ENCODE data around the gene ZNF729. TPM values are rescaled to one million over a fixed set of nuclear protein-coding genes. Genes with fewer than 3 reads are reported as not detected.
"Not testable (repeated sequence)": the region's sequence is repeated elsewhere in the genome, so short reads cannot be mapped to it uniquely, and the experiment has no call there.

Gene ZNF729
- total RNA-seq, 4 donors from 2014 or later: not detected

- WGBS: 9% methylated on average over 7 of the region's 37 CpGs
- Histone ChIP-seq H3K27ac (replicated peaks in 1 of 4) (no peak overlapping the region), H3K9me3 (no peaks in the 10 kb centered on the region), H3K4me1 (no peaks in the 10 kb centered on the region), H3K36me3 (no peaks in the 10 kb centered on the region), H3K27me3 (peaks cover 0 to 12% (median 0%) of the 10 kb centered on the region in 4 donors), H3K4me3 (no peak overlapping the region)
- DNase-seq (ENCODE audit: extremely low spot score): peak; percentile 26
- intact Hi-C loops (cut with DNase I): no loop called here
- TF ChIP-seq EP300 (IDR thresholded peaks at IDR 0.05) (no peak), POLR2AphosphoS5 (IDR thresholded peaks at IDR 0.05) (no peak), POLR2A (IDR thresholded peaks at IDR 0.05; ENCODE audit: low read depth) (no peak), CTCF (IDR thresholded peaks at IDR 0.05) (no peak)
Measured at GRCh38 chr19:22261596-22261995, 24.6 kb upstream of the ZNF729 start.

GRCh38 chr19:22263121-22263520, 23.1 kb upstream of the ZNF729 start:
- DNase-seq (ENCODE audit: extremely low spot score): peak; percentile 57
- 85% methylated on average over 5 of the region's 5 CpGs for WGBS
- intact Hi-C loops (cut with DNase I): no loop called here
- no peak overlapping the region for H3K27ac ChIP-seq (replicated peaks in 1 of 4)
- no peak overlapping the region for H3K4me3 ChIP-seq
- no peaks in the 10 kb centered on the region for H3K36me3 ChIP-seq
- peaks cover 0 to 12% (median 0%) of the 10 kb centered on the region in 4 donors for H3K27me3 ChIP-seq
- H3K9me3 ChIP-seq: peaks cover 0 to 7% (median 0%) of the 10 kb centered on the region in 4 donors
- TF ChIP-seq POLR2AphosphoS5 (IDR thresholded peaks at IDR 0.05) (no peak), POLR2A (IDR thresholded peaks at IDR 0.05; ENCODE audit: low read depth) (no peak), EP300 (IDR thresholded peaks at IDR 0.05) (no peak), CTCF (IDR thresholded peaks at IDR 0.05) (no peak)
- H3K4me1 ChIP-seq: no peaks in the 10 kb centered on the region

- H3K27me3 ChIP-seq; intact Hi-C loops (cut with DNase I): not testable (repeated sequence)
- H3K9me3 ChIP-seq: peaks cover 0 to 15% (median 7%) of the 10 kb centered on the region in 4 donors
Measured at GRCh38 chr19:22321554-22321953, 35.3 kb downstream of the ZNF729 start.

DNA sequence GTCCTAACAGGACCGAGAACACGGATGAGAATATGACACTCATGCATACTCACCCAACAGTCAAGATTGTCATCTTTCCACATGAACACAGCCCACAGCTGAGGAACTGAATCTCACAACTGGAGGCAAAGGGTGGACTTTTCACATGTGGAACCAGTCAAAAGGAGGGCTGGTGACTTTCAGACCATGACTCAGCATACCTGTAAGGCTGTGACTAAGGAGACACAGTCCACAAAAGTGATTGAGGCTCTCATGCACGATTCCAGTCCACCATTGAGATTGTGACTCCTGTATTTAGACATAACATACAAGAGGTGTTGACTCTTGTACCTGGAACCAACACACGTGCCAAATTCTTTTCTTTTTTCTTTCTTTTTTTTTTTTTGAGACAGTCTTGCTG, 40.0 kb downstream of the ZNF729 start:
- no peaks in the 10 kb centered on the region for H3K4me1 ChIP-seq
- TF ChIP-seq POLR2A (IDR thresholded peaks at IDR 0.05; ENCODE audit: low read depth): no peak
- TF ChIP-seq EP300 (IDR thresholded peaks at IDR 0.05): no peak
- no peak for TF ChIP-seq POLR2AphosphoS5 (IDR thresholded peaks at IDR 0.05)
- no peak for TF ChIP-seq CTCF (IDR thresholded peaks at IDR 0.05)
- no peaks in the 10 kb centered on the region for H3K27me3 ChIP-seq
- H3K9me3 ChIP-seq: peaks cover 0 to 14% (median 3%) of the 10 kb centered on the region in 4 donors
- no peak overlapping the region for H3K27ac ChIP-seq (replicated peaks in 1 of 4)
- 81% methylated on average over 4 of the region's 4 CpGs for WGBS
- intact Hi-C loops (cut with DNase I): no loop called here
- H3K4me3 ChIP-seq: no peak overlapping the region
- DNase-seq (ENCODE audit: extremely low spot score): no peak
- no peaks in the 10 kb centered on the region for H3K36me3 ChIP-seq

More at GRCh38 chr19:22321554-22321953, 35.3 kb downstream of the ZNF729 start:
- not testable (repeated sequence) for DNase-seq (ENCODE audit: extremely low spot score); H3K27ac ChIP-seq (replicated peaks in 1 of 4); H3K4me3 ChIP-seq; H3K36me3 ChIP-seq; H3K4me1 ChIP-seq
- 89% methylated on average over 12 of the region's 27 CpGs for WGBS

- H3K4me1 ChIP-seq: no peaks in the 10 kb centered on the region
- H3K4me3 ChIP-seq: no peak overlapping the region
- DNase-seq (ENCODE audit: extremely low spot score): peak; percentile 90
- no peaks in the 10 kb centered on the region for H3K36me3 ChIP-seq
- no peaks in the 10 kb centered on the region for H3K27me3 ChIP-seq
- intact Hi-C loops (cut with DNase I): no loop called here
- no peak overlapping the region for H3K27ac ChIP-seq (replicated peaks in 1 of 4)
- WGBS: 86% methylated on average over 3 of the region's 3 CpGs
- H3K9me3 ChIP-seq: peaks cover 0 to 6% (median 2%) of the 10 kb centered on the region in 4 donors
- TF ChIP-seq EP300 (IDR thresholded peaks at IDR 0.05) (no peak), POLR2A (IDR thresholded peaks at IDR 0.05; ENCODE audit: low read depth) (no peak)
Measured at GRCh38 chr19:22327321-22327720, 41.1 kb downstream of the ZNF729 start.

- peaks cover 0 to 5% (median 2%) of the 10 kb centered on the region in 4 donors for H3K9me3 ChIP-seq
- no peaks in the 10 kb centered on the region for H3K4me1 ChIP-seq
- peak; percentile 80 for DNase-seq (ENCODE audit: extremely low spot score)
- 100% methylated on average over 2 of the region's 3 CpGs for WGBS
- intact Hi-C loops (cut with DNase I): no loop called here
- no peaks in the 10 kb centered on the region for H3K36me3 ChIP-seq
- no peak overlapping the region for H3K4me3 ChIP-seq
- TF ChIP-seq CTCF (IDR thresholded peaks at IDR 0.05) (no peak), EP300 (IDR thresholded peaks at IDR 0.05) (no peak), POLR2AphosphoS5 (IDR thresholded peaks at IDR 0.05) (no peak), POLR2A (IDR thresholded peaks at IDR 0.05; ENCODE audit: low read depth) (no peak)
- H3K27me3 ChIP-seq: no peaks in the 10 kb centered on the region
- H3K27ac ChIP-seq (replicated peaks in 1 of 4): no peak overlapping the region
Measured at GRCh38 chr19:22331521-22331920, 45.3 kb downstream of the ZNF729 start.

Measured in esophagus muscularis mucosa (tissue), 4 donors.